ENCODE data around the gene ARMC3.
"Not testable (repeated sequence)": the region's sequence is repeated elsewhere in the genome, so short reads cannot be mapped to it uniquely, and the experiment has no call there.

The ARMC3 gene

DNA sequence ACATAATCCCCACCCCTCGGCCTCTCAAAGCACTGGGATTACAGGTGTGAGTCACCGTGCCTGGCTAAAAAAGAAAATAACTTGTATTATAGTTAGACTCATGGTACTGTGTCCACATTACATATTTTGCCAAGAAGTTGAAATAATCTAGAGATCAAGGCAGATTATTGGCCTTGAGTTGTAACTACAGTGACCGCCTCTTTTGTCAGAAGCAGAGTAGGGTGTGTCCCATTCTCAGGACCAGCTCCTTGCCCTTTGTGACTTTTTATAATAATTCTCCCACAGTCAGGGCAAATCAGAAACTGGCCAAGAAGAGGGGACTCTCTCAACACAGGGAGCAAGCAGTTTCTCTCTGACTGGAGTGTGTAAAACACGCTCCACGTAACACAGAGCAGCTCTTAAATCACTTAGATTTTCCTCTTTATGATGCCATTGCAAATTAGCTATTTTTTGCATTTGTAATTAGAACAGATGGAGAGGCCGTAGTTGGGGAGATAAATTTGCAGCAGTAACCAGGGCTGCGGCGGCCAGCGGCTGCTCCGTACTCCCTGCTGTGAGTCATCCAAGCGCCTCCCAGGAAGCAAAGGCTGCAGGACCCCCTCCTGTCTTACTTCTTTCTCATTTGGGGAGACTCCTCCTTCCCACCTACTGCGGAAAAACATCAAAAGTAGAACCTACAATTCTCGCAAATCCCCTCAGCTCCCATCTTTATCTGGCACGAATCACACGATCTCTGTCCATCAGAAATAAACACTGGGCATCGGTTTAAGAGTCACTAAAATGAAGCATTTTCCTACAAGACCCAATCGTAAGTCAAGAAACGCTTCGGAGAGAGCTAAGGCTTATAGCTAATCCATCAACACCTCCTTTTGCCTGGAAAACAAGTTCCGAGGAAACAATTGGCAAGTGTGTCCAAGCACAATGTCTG, 135.5 kb downstream of the ARMC3 start:
- Mint-ChIP-seq H3K9me3 (peaks cover 7% of the 10 kb centered on the region), H3K4me3 (peak overlapping the region in 2 of 3 experiments; percentile 31 to 78)

DNA sequence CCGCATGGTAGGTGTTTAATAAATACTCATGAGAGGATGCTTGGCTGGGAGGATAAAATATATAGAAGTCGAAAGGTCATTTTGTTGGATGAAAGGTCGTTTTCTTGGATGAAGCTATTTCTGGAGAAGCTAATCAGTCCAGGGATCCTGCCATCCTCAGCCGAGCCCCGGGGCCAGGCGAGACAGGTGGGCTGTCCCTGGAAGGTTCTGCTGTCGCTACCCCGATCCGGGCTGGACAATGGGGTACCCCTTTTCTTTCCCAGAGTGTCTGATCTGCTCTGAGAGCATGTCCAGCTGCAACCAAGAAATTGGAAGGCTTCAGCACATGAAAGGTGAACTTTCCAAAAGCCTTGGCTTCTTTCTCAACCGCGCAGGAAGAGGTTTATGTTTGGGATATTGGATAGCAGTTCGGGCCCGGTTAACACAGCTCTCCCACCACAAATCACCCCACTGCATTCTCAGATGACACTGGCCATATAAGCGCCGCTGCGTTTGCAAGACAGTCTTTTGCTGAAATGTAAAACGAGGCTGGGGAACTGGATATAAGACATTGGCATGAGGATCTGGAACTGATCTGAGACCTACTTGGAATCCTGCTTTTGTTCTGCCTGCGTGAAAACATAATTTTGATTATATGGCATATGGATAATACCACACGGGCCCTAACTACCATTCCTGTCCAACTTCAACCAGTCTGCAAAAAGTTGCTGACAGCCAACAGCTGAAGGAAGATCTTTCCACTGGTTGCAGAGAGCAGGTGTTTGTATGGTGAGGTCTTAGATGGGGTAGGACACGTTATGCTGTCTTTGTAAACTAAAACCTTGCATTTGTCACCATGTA, 136.3 kb downstream of the ARMC3 start:
- Mint-ChIP-seq H3K4me3 (peak overlapping the region in 2 of 3 experiments; percentile 31 to 78), H3K9me3 (peaks cover 4% of the 10 kb centered on the region), H3K27ac (peak overlapping the region; percentile 54 to 93 (median 83)), H3K27me3 (ENCODE audit: low read depth) (peaks cover 17% of the 10 kb centered on the region), H3K4me1 (peaks cover 57% of the 10 kb centered on the region), H3K36me3 (ENCODE audit: low read depth) (no peaks in the 10 kb centered on the region)
- TF ChIP-seq, protein P1, sequence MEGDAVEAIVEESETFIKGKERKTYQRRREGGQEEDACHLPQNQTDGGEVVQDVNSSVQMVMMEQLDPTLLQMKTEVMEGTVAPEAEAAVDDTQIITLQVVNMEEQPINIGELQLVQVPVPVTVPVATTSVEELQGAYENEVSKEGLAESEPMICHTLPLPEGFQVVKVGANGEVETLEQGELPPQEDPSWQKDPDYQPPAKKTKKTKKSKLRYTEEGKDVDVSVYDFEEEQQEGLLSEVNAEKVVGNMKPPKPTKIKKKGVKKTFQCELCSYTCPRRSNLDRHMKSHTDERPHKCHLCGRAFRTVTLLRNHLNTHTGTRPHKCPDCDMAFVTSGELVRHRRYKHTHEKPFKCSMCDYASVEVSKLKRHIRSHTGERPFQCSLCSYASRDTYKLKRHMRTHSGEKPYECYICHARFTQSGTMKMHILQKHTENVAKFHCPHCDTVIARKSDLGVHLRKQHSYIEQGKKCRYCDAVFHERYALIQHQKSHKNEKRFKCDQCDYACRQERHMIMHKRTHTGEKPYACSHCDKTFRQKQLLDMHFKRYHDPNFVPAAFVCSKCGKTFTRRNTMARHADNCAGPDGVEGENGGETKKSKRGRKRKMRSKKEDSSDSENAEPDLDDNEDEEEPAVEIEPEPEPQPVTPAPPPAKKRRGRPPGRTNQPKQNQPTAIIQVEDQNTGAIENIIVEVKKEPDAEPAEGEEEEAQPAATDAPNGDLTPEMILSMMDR (IDR thresholded peaks at IDR 0.05; ENCODE audit: unreplicated experiment in 3 of 3), result no peak

More for the DNA sequence above, 135.5 kb downstream of the ARMC3 start:
- H3K27me3 Mint-ChIP-seq (ENCODE audit: low read depth), result peaks cover 8% of the 10 kb centered on the region
- peaks cover 58% of the 10 kb centered on the region for H3K4me1 Mint-ChIP-seq
- peak overlapping the region; percentile 54 to 93 (median 83) for H3K27ac Mint-ChIP-seq
- H3K36me3 Mint-ChIP-seq (ENCODE audit: low read depth), result no peaks in the 10 kb centered on the region
- TF ChIP-seq, protein P1 (IDR thresholded peaks at IDR 0.05; ENCODE audit: unreplicated experiment in 3 of 3), result no peak

DNA sequence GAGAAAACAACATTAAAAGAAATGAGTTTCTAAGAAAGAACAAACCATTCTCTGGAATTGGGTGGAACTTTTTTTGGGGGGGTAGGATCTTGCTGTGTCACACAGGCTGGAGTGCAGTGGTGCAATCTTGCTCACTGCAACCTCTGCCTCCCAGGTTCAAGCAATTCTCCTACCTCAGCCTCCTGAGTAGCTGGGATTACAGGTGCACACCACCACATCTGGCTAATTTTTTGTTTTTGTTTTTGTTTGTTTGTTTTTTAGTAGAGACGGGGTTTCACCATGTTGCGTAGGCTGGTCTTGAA, 136.9 kb downstream of the ARMC3 start:
- Mint-ChIP-seq H3K27me3 (ENCODE audit: low read depth) (peaks cover 21% of the 10 kb centered on the region), H3K4me3 (peak overlapping the region in 2 of 3 experiments; percentile 4 to 78), H3K27ac (peak overlapping the region; percentile 54 to 96 (median 93)), H3K4me1 (peaks cover 63% of the 10 kb centered on the region)
- not testable (repeated sequence) for H3K9me3 Mint-ChIP-seq; H3K36me3 Mint-ChIP-seq (ENCODE audit: low read depth)

DNA sequence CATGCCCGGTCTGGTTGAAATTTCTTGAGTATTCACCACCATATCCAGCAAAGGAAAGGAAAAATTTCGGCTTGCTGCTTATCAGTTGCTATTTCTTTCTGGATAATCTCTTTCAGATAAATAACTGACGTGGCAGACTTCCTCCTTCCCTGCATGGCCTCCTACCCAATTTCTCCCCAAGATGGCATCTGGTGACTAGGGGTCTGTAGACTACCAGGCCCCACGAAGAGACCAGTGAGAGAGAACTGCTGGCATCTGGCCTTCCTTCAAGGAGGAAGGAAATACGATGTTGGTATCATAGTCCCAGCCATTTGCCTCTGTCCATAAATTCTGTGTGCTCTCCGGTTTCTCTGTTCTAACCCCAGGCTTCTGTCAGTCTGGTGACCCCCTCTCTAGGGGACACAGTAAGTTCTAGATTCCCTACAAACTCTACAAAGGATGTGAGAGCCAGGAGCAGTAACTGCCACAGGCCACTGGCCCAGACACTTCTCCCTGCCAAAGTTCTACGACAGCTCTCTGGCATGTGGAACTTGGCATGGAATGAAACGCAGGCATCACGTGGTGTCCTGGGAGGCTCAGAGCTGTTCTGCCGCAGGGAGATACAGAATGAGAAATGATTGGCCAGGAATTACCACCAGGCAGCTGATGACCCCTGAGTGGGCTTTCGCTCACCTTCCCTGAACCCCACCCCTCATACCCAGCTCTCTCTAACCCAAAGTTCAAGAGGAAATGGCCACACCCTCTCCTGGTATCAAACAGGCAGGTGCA, 137.5 kb downstream of the ARMC3 start:
- H3K9me3 Mint-ChIP-seq, result no peaks in the 10 kb centered on the region
- peaks cover 21% of the 10 kb centered on the region for H3K27me3 Mint-ChIP-seq (ENCODE audit: low read depth)
- H3K4me3 Mint-ChIP-seq, result peak overlapping the region in 2 of 3 experiments; percentile 29 to 75
- H3K4me1 Mint-ChIP-seq, result peaks cover 67% of the 10 kb centered on the region
- no peaks in the 10 kb centered on the region for H3K36me3 Mint-ChIP-seq (ENCODE audit: low read depth)
- TF ChIP-seq, protein P1 (IDR thresholded peaks at IDR 0.05; ENCODE audit: unreplicated experiment in 3 of 3), result no peak
- H3K27ac Mint-ChIP-seq, result peak overlapping the region; percentile 54 to 96 (median 93)

DNA sequence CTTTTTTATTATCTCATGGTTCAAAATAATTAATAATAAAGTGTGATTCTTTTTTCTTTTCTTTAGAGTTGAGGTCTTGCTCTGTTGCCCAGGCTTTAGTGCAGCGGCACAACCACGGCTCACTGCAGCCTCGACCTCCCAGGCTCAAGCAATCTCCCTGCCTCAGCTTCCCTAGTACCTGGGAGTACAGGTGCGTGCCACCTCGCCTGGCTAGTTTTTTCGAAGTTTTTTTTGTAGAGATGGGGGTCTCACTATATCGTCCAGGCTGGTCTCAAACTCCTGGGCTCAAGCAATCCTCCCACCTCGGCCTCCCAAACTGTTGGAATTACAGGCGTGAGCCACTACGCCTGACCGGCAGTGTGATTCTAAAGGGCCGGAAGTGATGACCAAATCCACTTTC, 139.5 kb downstream of the ARMC3 start:
- Mint-ChIP-seq H3K36me3 (ENCODE audit: low read depth) (no peaks in the 10 kb centered on the region), H3K4me1 (peaks cover 65% of the 10 kb centered on the region), H3K27me3 (ENCODE audit: low read depth) (peaks cover 21% of the 10 kb centered on the region), H3K9me3 (no peaks in the 10 kb centered on the region), H3K4me3 (peak overlapping the region in 2 of 3 experiments; percentile 44 to 61), H3K27ac (peak overlapping the region in 1 of 3 experiments; percentile 41)
- TF ChIP-seq, protein P1 (IDR thresholded peaks at IDR 0.05; ENCODE audit: unreplicated experiment in 3 of 3), result no peak
